Measurements from ENCODE around the gene ATL2. TPM values are rescaled to one million over a fixed set of nuclear protein-coding genes. Genes with fewer than 3 reads are reported as not detected.
"Not testable (repeated sequence)": the region's sequence is repeated elsewhere in the genome, so short reads cannot be mapped to it uniquely, and the experiment has no call there.

ATL2 gene
- total RNA-seq, 1 experiment from 2014 or later = 66.7 TPM

DNA sequence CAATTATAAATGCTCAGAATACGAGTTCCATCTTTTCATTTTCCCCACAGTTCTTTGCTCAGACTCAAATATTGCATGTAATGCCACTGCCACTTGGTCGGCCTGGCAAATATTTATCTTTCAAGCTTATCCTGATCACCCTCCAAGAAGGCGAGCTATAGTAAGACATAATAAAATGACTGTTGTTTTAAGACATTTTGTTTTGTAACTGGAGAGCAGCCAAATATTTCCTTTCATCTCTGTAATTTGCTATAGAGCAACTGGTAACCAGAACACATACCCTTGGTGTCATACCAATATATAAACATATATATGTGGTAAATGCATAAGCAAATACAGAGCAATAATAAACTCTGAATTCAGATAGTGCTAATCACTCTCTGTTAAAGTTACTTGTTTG, 7.3 kb upstream of the ATL2 start:
- Histone ChIP-seq H3K4me1 (ENCODE audit: insufficient read depth, low read length) (no peaks in the 10 kb centered on the region), H2BK20ac (ENCODE audit: low read depth, low read length, poor library complexity, severe bottlenecking) (no peak overlapping the region), H3K18ac (ENCODE audit: insufficient read length, low read depth, low read length) (no peak overlapping the region), H3K79me1 (ENCODE audit: insufficient read depth, low read depth, low read length, poor library complexity, severe bottlenecking) (no peaks in the 10 kb centered on the region), H3K27me3 (ENCODE audit: insufficient read depth, low read length) (no peaks in the 10 kb centered on the region), H2BK120ac (ENCODE audit: low read depth, low read length, poor library complexity, severe bottlenecking) (no peak overlapping the region), H3K23ac (ENCODE audit: insufficient read length, low read depth, low read length) (no peak overlapping the region), H3K4me2 (ENCODE audit: insufficient read depth, insufficient read length, low read length) (no peak overlapping the region), H4K5ac (ENCODE audit: insufficient read length, low read depth, low read length) (no peak overlapping the region), H4K8ac (replicated peaks; ENCODE audit: insufficient read length, low read depth, low read length) (no peak overlapping the region), H3K27ac (ENCODE audit: insufficient read length, low read depth, low read length) (no peak overlapping the region), H4K20me1 (ENCODE audit: control insufficient read depth, insufficient read depth, insufficient read length) (no peaks in the 10 kb centered on the region), H3K23me2 (ENCODE audit: insufficient read length, low read depth, low read length, poor library complexity, severe bottlenecking) (no peaks in the 10 kb centered on the region), H3T11ph (ENCODE audit: low read length) (no peak overlapping the region), H2AFZ (ENCODE audit: low read length) (no peak overlapping the region), H3K14ac (ENCODE audit: insufficient read depth, low read length) (no peak overlapping the region), H2BK12ac (ENCODE audit: insufficient read length, low read depth, low read length) (no peak overlapping the region), H2BK15ac (ENCODE audit: low read depth, low read length) (no peak overlapping the region), H4K91ac (ENCODE audit: insufficient read length, low read depth, low read length) (no peak overlapping the region), H3K9ac (ENCODE audit: extremely low read depth, insufficient read length, low read length) (no peak overlapping the region), H3K9me3 (ENCODE audit: control insufficient read depth, low read depth, low read length) (no peaks in the 10 kb centered on the region), H3K4ac (ENCODE audit: low read depth, low read length) (no peak overlapping the region), H3K56ac (ENCODE audit: insufficient read length, low read depth, low read length) (no peak overlapping the region), H3K79me2 (ENCODE audit: insufficient read depth, low read length) (no peaks in the 10 kb centered on the region), H2AK5ac (ENCODE audit: insufficient read length, low read length) (no peak overlapping the region), H2BK5ac (ENCODE audit: insufficient read length, low read length) (no peak overlapping the region)
- TF ChIP-seq CTCF (conservative IDR thresholded peaks at IDR 0.05) = no peak
- H3K4me1 Mint-ChIP-seq = peaks cover 7 to 18% of the 10 kb centered on the region in 2 experiments
- no peak overlapping the region for H3K27ac Mint-ChIP-seq
- no peak for DNase-seq
- H3K36me3 Mint-ChIP-seq (ENCODE audit: insufficient read depth in 1 of 3, low read depth in 3 of 3) = no peaks in the 10 kb centered on the region; a peak in 1 of 7 replicates
- H3K27me3 Mint-ChIP-seq (ENCODE audit: low read depth) = no peaks in the 10 kb centered on the region
- WGBS (ENCODE audit: extremely low coverage, insufficient read length, low lambda C conversion rate) = no CpG with 5 or more reads among the region's 3 CpGs
- no peaks in the 10 kb centered on the region for H3K9me3 Mint-ChIP-seq
- no peak overlapping the region for H3K4me3 Mint-ChIP-seq

DNA sequence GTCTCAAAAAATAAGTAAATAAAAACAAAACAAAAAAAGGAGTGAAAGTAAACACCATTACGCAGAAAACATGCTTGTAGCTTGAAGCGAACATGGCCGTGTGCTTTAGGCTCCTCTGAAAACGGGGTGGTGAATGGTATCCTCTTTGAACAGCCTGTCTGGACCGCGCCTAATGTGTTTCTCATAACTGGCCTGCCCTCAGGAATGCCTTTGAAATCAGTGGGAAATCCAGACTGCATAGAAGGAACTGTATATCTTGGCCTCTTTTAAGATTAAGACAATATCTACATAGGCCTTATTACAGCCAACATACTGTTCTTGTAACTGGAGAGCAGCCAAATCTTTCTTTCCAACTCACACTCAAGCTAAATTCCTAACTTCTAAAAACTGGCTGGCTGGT, 6.7 kb upstream of the ATL2 start:
- H3K27me3 Mint-ChIP-seq (ENCODE audit: low read depth); H3K23me2 ChIP-seq (ENCODE audit: insufficient read length, low read depth, low read length, poor library complexity, severe bottlenecking); H2BK12ac ChIP-seq (ENCODE audit: insufficient read length, low read depth, low read length); H3K27ac Mint-ChIP-seq; H4K8ac ChIP-seq (replicated peaks; ENCODE audit: insufficient read length, low read depth, low read length); H3K36me3 Mint-ChIP-seq (ENCODE audit: insufficient read depth in 1 of 3, low read depth in 3 of 3); H3K14ac ChIP-seq (ENCODE audit: insufficient read depth, low read length); H2AFZ ChIP-seq (ENCODE audit: low read length); H3K18ac ChIP-seq (ENCODE audit: insufficient read length, low read depth, low read length); H2BK20ac ChIP-seq (ENCODE audit: low read depth, low read length, poor library complexity, severe bottlenecking); H2BK120ac ChIP-seq (ENCODE audit: low read depth, low read length, poor library complexity, severe bottlenecking); H3K9me3 Mint-ChIP-seq; H3K9me3 ChIP-seq (ENCODE audit: control insufficient read depth, low read depth, low read length); H3T11ph ChIP-seq (ENCODE audit: low read length); H3K27me3 ChIP-seq (ENCODE audit: insufficient read depth, low read length); H4K5ac ChIP-seq (ENCODE audit: insufficient read length, low read depth, low read length); H3K4me2 ChIP-seq (ENCODE audit: insufficient read depth, insufficient read length, low read length); H2AK5ac ChIP-seq (ENCODE audit: insufficient read length, low read length); H2BK15ac ChIP-seq (ENCODE audit: low read depth, low read length); H3K79me2 ChIP-seq (ENCODE audit: insufficient read depth, low read length); H4K91ac ChIP-seq (ENCODE audit: insufficient read length, low read depth, low read length); H4K20me1 ChIP-seq (ENCODE audit: control insufficient read depth, insufficient read depth, insufficient read length); H3K27ac ChIP-seq (ENCODE audit: insufficient read length, low read depth, low read length); H3K4me1 ChIP-seq (ENCODE audit: insufficient read depth, low read length); H3K23ac ChIP-seq (ENCODE audit: insufficient read length, low read depth, low read length); DNase-seq; H3K4ac ChIP-seq (ENCODE audit: low read depth, low read length); H3K56ac ChIP-seq (ENCODE audit: insufficient read length, low read depth, low read length); H3K79me1 ChIP-seq (ENCODE audit: insufficient read depth, low read depth, low read length, poor library complexity, severe bottlenecking); H3K9ac ChIP-seq (ENCODE audit: extremely low read depth, insufficient read length, low read length); H2BK5ac ChIP-seq (ENCODE audit: insufficient read length, low read length); H3K4me3 Mint-ChIP-seq: not testable (repeated sequence)
- no CpG with 5 or more reads among the region's 6 CpGs for WGBS (ENCODE audit: extremely low coverage, insufficient read length, low lambda C conversion rate)
- H3K4me1 Mint-ChIP-seq = peaks cover 3 to 16% of the 10 kb centered on the region in 2 experiments

Data from H9 (cell line).